HG03045 (cell line): ENCODE data around the gene ANKRD12.
A peak's percentile ranks its signal among the peaks of the same experiment; 100 is the strongest.

ENCODE experiments used
- ATAC-seq: cut with Tn5 transposase; IDR thresholded peaks from one replicate; pipeline ENCODE4 v1.9.1; 2021; ENCODE audit warnings: mild to moderate bottlenecking, moderate library complexity; ENCODE audit not compliant: unreplicated experiment

ANKRD12 gene

DNA sequence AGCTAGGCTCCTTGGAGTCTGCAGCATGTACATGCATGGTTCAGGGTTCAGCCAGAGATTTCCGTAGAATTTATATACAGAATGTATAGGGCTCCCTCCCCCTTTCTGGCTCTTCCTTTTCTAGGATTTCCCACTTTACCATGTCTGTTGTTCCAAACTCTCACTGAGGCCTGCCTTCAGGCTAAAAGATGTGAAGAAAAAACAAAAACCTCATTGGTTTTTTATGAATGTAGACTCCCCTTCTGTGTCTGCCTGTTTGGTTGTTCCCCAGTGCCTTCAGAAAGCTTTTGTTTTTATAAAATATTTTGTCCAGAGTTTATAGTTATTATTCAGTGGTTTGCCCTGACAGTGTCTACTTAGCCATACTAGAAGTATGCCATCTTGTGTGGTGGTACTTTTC lies 30.5 kb upstream of the ANKRD12 start:
- no peak for ATAC-seq

DNA sequence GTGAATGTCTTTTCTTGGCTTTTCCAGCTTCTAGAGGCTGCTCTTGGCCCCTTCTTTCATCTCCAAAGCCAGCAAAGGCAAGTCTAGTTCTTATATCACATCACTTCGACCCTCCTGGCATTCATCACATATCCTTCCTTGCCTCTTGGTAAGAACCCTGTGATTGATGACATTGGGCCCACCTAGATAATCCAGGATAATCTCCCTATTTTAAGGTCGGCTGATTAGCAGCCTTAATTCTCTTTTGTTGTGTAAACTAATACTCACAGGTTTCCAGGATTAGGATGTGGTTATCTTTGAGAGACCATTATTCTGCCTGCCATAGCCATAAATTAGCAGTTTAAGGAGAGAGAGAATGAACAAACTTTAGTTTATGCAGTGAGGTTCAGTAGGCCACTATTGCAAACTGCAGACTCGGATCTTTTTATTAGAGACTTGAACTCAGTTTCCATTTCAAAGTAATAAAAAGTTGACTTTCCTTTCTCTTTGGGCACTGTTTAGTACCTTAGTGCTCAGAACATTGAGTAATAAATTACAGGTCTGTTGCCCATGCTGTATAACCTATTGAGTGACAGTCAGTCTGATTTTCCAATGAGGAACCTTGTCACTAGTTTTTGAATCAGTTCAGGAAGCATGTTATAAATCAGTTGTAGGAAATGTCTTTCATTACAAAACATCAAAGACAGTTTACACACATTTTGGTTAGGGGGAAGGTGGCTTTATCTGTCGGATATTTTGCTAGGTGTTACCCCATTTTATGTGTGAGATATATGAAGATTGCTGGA lies 29.6 kb upstream of the ANKRD12 start:
- no peak for ATAC-seq

DNA sequence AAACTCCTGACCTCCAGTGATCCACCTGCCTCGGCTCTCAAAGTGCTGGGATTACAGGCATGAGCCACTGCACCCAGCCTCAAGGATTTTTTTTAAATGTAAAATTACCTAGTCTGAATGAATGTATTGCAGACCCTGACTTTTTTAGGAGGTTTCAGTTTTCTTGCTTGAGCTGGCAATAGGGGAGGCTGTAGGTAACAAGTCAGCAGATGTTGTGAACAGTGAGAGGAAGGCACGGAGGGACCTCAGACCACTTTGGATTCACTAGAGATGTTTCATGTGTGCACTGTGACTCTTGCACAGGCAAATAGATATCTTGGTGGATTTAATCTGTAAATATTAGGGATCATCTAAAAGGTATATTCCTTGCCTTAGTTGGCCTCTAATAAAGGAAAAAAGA lies 27.7 kb upstream of the ANKRD12 start:
- no peak for ATAC-seq

DNA sequence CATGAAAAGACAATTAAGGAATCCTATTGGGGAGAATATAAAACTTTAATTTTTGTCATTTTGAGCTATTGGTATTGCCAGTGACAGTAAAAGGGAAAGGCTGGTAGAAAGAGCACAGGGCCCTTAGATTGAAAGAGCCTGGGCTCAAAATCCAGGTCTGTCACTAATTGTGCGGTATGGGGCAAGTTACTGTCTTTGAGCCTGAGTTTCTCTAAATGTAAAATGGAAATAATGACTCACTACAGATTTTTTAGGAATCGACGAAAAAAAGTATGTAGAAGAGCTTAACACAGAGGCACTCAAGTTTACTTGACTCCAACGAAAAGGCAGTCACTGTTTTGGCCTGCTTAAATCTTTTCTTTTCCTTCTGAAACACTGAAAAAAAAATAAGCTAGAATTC lies 27.1 kb upstream of the ANKRD12 start:
- ATAC-seq = no peak

DNA sequence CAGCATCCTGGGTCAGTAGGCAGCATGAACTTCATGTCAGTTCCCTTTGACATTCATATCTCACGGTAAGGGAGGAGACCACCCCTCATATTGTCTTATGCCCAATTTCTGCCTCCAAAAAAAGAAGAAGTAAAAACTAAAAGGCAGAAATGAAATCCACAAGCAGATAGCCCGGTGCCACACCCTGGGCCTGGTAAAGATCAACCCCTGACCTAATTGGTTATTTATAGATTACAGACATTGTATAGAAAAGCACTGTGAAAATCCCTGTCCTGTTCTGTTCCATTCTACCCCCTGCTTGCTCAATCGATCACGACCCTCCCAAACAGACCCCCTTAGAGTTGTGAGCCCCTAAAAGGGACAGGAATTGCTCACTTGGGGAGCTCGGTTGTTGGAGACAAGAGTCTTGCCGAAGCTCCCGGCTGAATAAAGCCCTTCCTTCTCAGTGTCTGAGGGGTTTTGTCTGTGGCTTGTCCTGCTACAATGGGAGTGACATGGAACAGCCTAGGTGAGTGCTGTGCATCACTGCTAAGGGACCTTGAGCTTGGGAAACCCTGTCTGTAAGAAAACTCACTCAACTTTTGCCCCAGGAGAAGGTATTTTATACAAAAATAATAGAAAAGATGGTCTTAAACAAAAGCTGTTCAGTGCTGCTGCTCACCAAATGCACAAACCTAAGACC lies 23.0 kb upstream of the ANKRD12 start:
- ATAC-seq = no peak

DNA sequence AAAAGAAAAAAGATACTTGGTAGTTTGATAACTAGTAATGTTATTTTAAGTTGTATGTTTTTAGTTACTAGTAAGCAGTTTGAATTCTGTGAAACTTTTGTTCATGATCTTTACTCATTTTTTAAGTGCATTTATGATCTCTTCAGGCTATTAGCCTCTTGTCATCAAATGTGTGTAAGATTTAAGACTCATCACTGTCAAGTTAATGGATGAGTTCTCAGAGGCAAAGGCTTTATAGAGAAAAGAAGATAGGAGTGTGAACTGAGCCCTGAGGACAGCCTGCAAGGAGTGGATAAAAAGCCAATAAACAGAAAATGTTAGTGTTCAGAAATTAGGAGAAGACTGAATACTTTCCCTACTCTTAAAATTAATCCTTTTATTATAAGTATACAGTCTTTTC lies 20.6 kb upstream of the ANKRD12 start:
- no peak for ATAC-seq

DNA sequence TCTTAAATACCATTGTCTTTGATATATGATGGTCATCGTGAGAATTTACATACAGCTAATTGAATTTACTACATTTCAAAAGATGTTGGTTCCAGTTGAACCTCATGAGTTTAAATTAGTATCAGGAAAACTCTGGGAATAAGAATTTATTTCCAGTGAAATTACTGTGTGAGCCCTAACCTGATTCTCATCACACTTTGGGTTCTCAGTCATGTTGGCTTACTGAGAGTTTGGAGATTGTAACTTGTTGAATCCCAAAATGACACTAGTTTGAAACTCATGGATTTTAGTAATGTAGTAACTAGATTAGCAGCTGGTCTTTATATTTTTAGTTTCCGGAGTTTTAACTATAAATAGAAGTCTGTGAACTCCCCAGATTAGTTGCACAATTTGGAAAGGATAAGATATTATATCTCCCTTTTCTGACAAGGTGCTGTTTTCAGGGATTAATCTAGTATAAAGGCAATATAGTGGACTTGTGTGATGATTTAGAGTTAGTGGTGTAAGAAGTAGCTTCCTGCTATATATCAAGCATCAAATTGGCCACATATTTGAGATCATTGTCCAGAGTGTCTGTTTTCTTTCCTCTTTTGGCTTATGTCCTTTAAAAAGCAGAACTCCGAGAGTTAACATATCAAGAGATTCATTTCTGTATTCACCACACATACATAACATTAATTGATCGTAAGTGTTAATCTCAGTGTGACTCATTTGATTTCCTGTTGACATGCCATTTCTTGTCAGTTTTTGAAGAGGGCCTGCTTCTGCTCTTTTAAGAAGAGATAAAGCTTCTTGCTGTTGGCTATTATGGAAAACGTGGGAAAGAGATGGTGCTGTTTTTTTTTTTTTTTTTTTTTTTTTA lies 18.4 kb upstream of the ANKRD12 start:
- ATAC-seq = no peak

DNA sequence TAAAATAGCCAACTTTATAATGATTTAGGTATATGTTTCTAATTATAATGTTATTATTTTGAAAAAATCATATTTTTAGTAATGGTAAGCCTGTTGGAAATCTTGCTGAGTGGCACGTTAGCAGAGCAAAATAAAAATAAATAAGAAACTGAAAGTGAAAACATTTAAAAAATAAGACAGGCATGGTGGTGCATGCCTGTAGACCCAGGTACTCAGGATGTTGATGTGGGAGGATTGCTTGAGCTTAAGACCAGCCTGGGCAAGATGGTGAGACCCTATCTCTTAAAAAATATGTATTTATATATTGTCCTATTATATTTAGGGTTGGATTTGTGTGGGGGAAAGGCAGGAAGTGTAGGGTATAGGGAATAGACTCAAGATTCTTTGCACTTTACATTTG lies 15.8 kb upstream of the ANKRD12 start:
- ATAC-seq = no peak

DNA sequence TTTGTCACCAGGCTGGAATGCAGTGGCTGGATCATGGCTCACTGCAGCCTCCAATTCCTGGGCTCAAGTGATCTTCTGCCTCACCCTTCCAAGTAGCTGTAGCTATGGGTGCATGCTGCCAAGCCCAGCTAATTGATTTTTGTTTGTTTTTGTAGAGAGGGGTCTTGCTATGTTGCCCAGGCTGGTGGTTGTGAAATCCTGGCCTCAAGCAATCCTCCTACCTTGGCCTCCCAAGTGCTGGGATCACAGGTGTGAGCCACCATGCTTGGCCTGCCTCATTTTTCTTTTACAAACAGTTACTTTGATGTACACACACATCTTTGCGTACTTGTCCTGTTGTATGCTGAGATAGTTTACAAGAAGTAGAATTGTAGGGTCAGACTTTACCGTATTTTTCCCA lies 13.1 kb upstream of the ANKRD12 start:
- no peak for ATAC-seq

DNA sequence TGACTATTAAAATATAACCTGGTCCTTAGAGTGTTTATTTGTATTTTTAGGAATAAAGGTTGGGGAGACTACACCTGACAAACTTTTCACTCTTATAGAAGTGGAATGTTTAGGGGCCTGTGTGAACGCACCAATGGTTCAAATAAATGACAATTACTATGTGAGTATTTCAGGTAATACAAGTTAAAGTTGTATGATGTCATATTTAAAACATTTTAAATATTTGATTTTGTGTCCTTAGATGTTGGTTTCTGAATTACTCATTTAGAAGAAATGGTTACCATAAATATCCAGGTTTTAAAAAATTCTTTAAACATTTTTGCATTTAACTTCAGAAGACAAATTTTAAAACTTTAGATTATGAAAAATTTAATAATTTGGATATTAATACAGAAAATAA lies 11.8 kb upstream of the ANKRD12 start:
- ATAC-seq = no peak

DNA sequence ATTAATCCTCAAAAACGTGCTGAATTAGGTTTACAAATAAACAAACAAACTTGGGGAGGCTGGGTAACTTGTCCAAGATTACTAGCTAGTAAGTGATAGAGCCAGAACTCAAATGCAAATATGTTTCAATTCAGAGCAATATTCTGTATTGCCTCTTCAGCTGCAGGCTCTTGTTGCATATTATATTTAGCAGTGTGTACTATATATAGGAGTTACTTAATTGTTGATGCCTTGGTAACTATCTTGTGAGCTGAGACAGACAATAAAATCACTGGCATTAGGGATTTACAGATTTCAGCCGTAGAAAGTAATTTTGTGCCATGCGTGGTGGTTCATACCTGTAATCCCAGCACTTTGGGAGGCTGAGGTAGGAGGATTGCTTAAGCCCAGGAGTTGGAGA lies 10.2 kb upstream of the ANKRD12 start:
- ATAC-seq = no peak

DNA sequence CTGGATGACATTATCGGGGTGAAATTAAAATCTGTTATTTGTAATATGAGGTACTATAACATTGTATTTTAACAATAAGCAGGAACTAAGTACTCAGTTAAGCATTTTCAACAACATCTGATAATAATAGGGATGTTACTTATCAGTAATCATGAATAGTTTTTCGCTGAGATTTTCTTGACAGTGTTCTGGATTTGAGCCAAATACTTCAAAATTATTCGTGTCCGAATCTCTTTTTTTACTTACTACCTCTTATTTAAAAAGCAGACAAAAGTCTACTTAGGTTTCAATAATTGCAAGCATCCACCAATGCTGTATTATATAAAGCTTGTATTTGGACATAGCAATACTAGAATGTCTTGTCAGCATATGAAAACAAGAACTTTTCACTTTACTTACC lies 6.4 kb upstream of the ANKRD12 start:
- ATAC-seq = no peak

DNA sequence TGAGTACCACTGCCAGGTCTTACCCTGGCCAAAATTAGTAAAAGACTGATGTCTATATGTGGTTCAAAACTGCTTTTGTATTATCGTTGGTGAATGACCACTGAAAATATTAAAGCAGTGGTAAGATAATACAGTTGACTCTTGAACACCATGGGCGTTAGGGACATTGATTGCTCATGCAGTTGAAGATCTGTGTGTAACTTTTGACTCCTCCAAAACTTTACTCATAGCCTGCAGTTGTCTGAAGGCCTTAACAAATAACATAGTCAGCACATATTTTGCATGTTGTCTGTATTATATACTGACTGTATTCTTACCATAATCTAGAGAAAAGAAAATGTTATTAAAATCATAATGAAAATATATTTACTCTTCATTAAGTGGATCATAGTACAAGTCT lies 5.8 kb upstream of the ANKRD12 start:
- no peak for ATAC-seq

DNA sequence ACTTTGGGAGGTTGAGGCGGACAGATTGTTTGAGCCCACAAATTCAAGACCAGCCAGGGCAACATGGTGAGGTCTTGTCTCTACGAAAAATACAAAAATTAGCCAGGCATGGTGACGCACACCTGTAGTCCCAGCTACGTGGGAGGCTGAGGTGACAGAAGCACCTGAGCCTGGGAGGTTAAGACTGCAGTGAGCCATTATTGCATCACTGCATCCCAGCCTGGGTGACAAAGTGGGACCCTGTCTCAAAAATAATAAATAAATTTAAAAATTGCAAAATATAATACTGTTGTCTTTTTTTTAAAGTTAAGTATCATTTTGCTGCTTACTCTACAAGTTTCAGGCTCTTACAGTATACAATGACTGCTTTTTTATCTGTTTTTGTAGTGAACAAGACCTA lies 4.0 kb upstream of the ANKRD12 start:
- ATAC-seq = no peak

DNA sequence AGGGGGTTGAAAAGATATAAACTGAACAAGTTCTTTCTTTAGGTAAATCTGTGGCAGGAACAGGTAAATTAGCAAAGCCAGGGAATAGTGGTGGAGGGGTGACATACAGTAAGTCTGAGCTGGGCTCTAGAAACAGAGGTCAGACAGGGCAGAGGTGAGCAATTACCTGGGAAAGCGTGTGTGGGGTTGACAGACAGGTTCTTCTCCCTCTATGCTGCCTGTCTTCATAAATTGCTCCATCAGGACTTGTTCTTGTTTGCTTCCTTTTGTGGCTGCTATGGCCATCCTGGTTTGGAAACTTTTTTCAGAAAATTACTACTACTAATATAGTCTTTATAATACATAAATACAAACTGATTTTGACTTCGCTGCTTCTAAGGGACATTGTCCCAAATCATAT lies 3.4 kb upstream of the ANKRD12 start:
- ATAC-seq = no peak

DNA sequence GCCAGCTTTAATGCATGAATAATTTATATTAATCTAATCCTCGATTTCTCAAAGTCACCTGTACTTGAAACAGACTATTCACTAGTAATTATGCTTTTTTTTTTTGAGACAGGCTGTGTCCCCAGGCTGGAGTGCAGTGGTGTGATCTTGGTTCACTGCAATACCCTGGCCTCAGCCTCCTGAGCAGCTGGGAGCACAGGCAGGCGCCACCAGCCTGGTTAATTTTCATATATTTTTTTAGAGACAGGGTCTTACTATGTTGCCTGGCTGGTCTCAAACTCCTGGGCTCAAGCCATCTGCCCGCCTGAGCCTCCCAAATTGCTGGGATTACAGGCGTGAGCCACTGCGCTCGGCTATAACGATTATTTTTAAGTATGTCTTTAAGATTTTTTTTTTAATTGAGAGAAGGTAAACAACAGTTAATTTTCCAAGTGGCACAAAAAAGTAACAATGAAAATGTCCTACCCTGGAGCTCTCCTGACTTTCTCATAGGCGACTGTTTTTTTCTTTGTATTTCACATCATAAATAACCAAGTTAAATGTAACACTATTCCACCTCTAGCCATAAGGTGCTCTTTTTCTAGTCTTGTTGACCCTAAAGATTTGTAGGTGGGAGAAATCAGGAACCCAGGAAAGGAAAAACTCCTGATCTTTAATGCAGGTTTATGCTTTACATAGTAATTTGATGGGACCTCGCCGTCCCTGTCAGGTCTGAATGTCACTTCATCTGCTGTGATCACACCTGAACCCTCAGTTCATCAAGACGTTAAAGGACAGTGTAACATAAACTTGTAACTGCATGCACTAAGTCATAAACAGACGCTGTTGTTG lies 1.3 kb upstream of the ANKRD12 start:
- ATAC-seq = no peak

DNA sequence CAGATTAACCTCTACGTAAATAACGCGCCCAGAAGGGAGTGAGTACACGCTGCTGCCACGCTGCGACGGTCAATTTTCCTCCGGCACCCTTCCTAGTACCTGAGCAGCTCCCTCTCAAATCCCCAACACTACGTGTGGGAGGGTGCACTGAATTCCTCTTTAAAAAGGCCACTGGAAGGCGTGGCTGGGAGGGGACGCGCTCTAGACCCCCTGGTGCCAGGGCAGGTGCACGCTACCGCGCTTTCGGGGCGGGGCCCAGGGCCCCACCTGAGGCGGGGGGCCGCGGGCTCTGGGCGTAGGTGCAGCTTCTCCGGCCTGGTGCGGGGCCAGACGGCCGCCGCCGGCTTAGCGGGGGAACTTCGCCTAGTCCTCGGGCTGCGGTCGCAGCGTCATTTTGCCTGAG lies 668 bp upstream of the ANKRD12 start:
- peak; percentile 27 for ATAC-seq

DNA sequence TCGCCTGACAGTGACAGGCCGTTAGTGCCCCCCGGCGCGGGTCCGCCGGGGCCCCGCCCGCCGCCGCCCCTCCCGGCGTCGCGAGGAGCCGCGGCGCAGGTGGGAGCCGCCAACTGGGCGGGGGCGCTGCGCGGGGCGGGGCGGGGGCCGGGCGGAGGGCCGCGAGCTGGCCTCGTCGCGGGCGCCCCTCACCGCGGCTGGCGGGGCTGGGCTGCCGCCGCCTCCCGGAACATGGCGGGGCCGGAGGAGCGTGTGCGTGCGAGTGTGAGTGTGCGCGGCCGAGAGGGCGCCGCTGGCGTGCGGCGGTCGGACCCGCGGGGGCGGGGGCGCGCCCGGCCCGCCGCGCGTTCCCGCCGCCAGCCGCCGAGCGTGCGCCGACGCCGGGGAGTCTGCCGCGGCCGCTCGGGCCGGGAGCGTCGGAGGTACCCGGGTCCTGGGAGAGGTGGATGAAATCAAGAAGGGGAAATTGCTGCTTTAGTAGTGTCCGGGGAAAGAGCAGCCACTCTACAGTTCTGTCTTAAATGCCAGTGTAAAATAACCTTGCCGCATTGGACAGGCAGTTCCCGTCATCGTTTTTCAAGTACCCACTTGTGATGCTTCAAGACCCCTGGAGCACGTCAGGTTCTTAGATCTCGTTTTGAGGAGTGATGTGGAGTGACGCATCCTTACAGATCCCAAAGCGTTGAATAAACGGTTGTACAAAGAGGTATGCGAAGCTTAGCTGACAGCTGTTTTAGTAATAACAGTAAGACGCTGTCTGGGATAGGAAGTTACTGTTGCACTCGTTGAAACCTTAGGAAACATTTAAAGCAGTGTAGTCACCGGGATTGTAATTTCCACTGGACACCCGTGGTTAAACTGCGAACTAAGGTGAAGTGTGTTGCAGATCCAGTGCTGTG lies 836 bp downstream of the ANKRD12 start:
- ATAC-seq = peak; percentile 40

DNA sequence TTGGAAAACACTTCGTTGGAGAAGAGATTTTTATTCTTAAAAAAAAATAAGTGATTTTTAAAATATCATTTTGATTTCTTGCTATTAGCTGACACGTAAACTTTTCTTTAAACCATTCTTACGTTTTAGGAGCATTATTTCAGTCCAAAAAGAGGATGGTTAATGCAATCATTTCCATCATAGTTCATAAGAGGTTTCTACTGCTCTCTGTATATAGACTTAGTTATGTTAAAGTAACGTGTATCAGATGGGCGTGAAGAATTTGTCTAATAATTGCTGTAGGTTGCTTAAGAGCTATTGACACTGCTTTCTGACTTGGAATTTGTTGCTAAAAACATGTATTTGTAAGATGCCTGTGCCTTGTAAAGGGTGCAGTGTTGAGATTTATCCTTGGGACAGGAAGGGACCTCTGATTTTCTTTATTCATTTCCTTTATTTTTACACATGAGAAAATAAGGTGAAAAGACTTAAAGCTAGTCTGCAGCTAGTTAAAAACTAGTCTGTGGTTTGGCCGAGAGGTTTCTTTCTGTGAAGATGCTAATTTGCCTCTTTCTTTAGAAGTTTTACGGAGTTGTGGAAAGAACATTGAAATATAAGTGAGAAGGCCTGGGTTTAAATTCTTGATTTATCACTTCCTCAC lies 2.9 kb downstream of the ANKRD12 start:
- ATAC-seq = no peak
